ENCODE measurements around the gene MVD. TPM values are rescaled to one million over a fixed set of nuclear protein-coding genes. Genes with fewer than 3 reads are reported as not detected.

MVD gene
- total RNA-seq, 1 donor from 2014 or later, result 29.2 TPM

GRCh38 chr16:88697116-88697830 is 34.4 kb upstream of the MVD start:
- no peak for DNase-seq

- no peak for DNase-seq
Observed at GRCh38 chr16:88696441-88696840, 33.5 kb upstream of the MVD start.

- no peak for DNase-seq
Observed at GRCh38 chr16:88695753-88696152, 32.9 kb upstream of the MVD start.

- DNase-seq, result no peak
Observed at GRCh38 chr16:88695218-88695617, 32.3 kb upstream of the MVD start.

- DNase-seq, result no peak
Observed at GRCh38 chr16:88694221-88695087, 31.6 kb upstream of the MVD start.

GRCh38 chr16:88693420-88694177 is 30.7 kb upstream of the MVD start:
- no peak for DNase-seq

GRCh38 chr16:88692861-88693260 is 30.0 kb upstream of the MVD start:
- DNase-seq, result no peak

GRCh38 chr16:88691924-88692560 is 29.2 kb upstream of the MVD start:
- no peak for DNase-seq

GRCh38 chr16:88691129-88691813 is 28.4 kb upstream of the MVD start:
- DNase-seq, result no peak

GRCh38 chr16:88690341-88691128 is 27.6 kb upstream of the MVD start:
- DNase-seq, result no peak

GRCh38 chr16:88688013-88688778 is 25.3 kb upstream of the MVD start:
- DNase-seq, result peak; percentile 49

- DNase-seq, result no peak
Observed at GRCh38 chr16:88687676-88688012, 24.8 kb upstream of the MVD start.

GRCh38 chr16:88687254-88687576 is 24.3 kb upstream of the MVD start:
- no peak for DNase-seq

GRCh38 chr16:88686439-88687253 is 23.8 kb upstream of the MVD start, which contains the start of gene SNAI3:
SNAI3 (minus strand) TSS chr16:88686507; CDS start chr16:88686406, 101 bp downstream.
- peak; percentile 86 for DNase-seq

GRCh38 chr16:88686062-88686438 is 23.2 kb upstream of the MVD start:
- DNase-seq, result no peak

GRCh38 chr16:88685156-88686061 is 22.5 kb upstream of the MVD start:
- no peak for DNase-seq

GRCh38 chr16:88684569-88685155 is 21.8 kb upstream of the MVD start:
- DNase-seq, result no peak

All from tongue (tissue), 2 donors.